HG02588 (cell line): Measurements from ENCODE around the gene ADGRE2.
"Not testable (repeated sequence)": the region's sequence is repeated elsewhere in the genome, so short reads cannot be mapped to it uniquely, and the experiment has no call there.

Experiments
- ATAC-seq: cut with Tn5 transposase; IDR thresholded peaks from one replicate; pipeline ENCODE4 v1.9.1; 2021; ENCODE audit warnings: mild to moderate bottlenecking, moderate library complexity; ENCODE audit not compliant: unreplicated experiment

The ADGRE2 gene

GRCh38 chr19:14780622-14781225 is 2.4 kb upstream of the ADGRE2 start:
- not testable (repeated sequence) for ATAC-seq

DNA sequence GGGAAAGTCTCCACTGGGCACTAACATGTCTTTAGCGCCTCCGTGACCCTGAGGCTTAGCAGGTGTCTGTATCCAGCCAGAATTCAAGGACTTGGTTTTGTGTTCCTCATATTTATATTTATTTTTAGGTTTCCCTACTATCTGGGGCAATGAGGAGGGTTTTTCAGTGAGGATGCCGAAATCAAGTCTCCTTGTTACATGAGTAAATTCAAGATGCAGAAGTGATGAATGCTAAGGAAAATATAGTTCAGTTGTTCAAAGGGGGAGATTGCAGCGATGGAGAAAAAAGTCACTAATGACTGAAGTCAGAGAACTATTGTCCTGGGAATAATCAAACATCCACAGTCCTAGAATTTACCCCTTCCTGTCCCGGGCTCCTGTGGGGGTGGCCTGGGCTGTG is 791 bp upstream of the ADGRE2 start:
- ATAC-seq = no peak

GRCh38 chr19:14777645-14778044 is 715 bp downstream of the ADGRE2 start:
- ATAC-seq = not testable (repeated sequence)

DNA sequence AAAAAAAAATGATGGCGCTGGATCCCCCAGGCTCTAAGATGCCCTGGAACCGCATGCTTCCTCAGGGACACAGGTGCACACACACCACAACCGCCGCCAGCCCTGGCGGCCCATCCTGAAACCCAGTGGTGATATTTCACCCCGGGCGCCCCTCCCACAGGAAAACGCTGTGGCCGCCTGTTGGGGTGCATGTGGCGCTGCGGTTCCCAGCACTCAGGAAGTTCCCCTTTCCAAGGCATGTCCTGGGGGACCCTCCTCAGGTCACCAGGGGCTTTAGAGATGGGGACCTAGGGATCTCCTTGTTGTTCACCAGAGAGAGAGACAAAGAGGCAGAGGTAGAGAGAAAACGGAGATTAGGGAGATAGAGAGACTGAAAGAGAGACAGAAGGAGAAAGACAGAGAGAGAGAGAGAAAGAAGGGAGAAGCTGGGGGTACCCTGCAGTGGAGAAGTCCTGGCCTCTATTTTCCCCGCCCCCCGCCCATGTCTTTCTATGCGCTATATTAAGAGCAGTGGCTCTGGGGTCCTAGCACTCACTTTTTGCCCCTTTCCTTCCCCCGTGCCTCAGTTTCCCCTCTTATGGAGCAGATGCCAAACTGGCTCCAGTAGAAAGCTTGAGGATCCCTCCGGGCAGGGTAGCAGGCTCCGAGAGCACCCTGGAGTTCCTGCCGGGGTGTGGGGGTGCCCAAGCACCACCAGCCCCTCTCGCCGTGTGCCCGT is 2.3 kb downstream of the ADGRE2 start:
- no peak for ATAC-seq

GRCh38 chr19:14775326-14775725 is 3.0 kb downstream of the ADGRE2 start:
- ATAC-seq = not testable (repeated sequence)

DNA sequence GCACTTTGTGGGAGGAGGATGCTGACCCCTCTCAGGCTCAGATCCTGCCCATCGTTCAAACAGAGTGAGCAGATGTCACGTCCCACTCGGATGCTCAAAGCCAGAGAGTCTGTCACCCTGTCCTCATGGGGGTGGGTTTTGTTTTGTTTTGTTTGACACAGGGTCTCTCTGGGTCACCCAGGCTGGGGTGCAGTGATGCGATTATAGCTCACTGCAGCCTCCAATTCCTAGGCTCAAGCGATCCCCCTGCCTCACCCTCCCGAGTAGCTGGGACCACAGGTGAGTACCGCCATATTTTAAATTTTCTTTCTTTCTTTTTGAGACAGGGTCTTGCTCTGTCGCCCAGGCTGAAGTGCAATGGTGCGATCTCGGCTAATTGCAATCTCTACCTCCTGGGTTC is 4.0 kb downstream of the ADGRE2 start:
- ATAC-seq = no peak

DNA sequence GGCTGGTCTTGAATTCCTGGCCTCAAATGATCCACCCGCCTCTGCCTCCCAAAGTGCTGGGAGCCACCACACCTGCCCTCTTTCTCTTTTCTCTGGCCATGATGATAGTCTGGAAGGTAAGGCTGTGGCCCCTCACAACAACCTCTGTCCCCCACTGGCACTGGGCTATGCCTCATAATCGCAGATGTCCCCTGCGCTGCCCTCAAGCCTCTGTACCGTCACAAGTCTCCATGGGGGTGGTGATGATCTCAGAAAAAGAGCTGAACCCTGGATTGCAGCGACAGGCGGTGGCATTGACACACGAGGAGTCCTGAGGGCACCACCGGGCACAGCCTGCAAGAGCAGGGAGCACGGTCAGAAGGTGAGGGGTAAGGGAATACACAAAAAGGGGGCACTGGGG is 4.6 kb downstream of the ADGRE2 start:
- ATAC-seq = not testable (repeated sequence)

GRCh38 chr19:14772995-14773394 is 5.4 kb downstream of the ADGRE2 start:
- no peak for ATAC-seq

- ATAC-seq = no peak
These were observed 5.9 kb downstream of the ADGRE2 start for GRCh38 chr19:14772467-14772866.

DNA sequence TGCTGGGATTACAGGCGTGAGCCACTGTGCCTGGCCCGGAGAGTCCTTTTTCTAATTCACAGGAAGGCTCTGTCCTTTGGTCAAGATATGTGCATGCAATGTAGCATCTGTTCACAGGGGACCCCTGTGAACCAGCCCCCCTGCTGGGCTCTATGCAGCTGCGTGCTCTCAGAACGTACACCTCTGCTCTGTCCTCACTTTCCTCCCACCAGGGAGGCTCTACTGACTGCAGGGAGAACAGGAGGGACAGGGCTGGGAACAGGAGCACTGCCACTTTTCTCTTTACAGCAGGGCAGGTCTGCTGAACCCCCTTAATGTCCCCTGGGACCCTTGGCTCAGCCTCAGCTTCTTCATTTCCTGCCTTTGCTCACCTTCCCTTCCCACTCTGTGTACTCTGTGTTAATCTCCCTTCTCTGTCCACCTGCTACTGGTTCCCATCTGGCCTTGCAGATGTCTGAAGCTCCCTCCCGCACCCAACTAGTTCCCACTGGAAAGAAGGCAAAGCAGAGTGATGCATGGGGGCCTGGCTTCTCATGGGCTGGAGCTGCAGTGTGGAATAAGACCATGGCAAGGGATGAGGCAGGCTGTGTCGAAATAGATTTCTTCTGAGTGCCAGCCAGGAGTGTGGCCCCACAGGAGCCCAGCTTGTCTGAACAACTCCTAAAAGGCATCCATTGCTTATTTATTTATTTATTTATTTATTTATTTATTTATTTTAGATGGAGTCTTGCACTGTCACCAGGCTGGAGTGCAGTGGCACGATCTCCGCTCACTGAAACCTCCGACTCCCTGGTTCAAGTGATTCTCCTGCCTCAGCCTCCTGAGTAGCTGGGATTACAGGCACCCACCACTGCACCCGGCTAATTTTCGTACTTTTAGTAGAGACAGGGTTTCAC is 7.2 kb downstream of the ADGRE2 start:
- no peak for ATAC-seq

DNA sequence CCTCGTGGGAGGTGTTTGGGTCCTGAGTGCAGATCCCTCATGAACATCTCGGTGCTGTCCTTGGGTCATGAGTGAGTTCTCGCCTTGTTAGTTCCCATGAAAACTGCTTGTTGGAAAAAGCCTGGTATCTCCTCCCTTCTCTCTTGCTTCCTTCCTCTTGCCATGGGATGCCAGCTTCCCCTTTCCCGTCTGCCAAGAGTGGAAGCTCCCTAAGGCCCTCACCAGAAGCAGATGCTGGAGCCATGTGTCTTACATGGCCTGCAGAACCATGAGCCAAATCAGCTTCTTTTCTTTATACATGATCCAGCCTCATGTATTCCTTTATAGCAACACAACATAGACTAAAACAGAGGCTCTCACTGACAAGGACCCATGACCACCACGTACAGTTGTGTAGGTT is 8.2 kb downstream of the ADGRE2 start:
- no peak for ATAC-seq

DNA sequence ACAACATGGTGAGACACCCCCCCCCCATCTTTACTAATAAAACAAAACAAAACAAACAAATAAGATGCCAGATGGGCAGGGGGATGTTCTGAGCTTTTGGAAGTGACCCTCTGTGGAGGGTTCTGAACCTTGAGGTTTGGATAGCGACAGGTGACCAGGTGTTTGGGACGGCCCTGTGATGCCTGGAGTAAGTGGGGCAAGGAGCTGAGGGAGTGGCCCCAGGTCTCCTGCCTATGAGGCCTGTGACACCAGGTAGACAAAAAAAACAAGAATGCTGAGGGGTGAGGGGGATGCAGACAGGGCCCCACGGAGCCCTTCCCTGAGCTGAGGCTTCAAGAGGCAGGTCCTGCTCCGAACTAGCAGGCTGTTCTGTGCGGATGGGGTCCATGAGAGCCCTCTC is 9.2 kb downstream of the ADGRE2 start:
- no peak for ATAC-seq

DNA sequence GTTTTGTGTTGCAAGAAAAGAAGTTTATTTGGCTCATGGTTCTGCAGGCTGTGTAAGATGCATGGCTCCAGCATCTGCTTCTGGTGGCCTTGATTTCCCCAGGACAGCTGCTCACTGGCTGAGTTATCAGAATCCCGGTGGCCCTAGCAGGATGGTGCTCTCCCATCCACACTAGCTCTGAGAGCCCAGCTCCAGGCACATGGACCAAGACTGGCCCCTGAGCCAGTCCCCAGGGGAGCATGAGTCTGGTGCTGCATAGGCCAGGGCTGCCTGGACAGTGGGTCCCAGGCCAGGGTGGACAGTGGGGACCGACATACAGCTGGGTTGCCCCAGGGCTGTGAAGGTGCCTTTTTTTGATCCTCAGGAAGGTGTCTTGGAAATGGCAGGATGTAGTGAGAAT is 10.4 kb downstream of the ADGRE2 start:
- no peak for ATAC-seq

- ATAC-seq = no peak
These were observed 10.8 kb downstream of the ADGRE2 start for GRCh38 chr19:14767466-14767971.

GRCh38 chr19:14765841-14766240 is 12.5 kb downstream of the ADGRE2 start:
- not testable (repeated sequence) for ATAC-seq

DNA sequence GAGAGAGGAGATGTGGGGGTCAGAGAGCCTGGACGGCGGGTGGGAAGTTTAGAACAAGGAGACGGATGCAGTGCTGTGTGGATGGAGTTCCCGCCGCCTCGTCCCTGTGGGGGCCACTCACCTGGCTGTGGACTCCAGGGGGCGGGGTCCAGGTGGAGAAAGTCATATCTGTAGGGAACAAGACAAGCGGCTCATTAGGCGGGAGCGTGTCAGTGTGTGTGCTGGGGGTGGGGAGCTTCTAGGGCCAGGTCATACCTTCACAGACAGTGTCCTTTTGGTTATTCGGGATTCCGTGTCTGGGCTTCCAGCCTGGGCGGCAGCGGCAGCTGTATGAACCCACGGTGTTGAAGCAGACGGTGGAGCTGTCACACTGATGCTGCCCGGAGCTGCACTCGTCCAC is 13.0 kb downstream of the ADGRE2 start:
- ATAC-seq = not testable (repeated sequence)

GRCh38 chr19:14764401-14764800 is 14.0 kb downstream of the ADGRE2 start:
- ATAC-seq = no peak

DNA sequence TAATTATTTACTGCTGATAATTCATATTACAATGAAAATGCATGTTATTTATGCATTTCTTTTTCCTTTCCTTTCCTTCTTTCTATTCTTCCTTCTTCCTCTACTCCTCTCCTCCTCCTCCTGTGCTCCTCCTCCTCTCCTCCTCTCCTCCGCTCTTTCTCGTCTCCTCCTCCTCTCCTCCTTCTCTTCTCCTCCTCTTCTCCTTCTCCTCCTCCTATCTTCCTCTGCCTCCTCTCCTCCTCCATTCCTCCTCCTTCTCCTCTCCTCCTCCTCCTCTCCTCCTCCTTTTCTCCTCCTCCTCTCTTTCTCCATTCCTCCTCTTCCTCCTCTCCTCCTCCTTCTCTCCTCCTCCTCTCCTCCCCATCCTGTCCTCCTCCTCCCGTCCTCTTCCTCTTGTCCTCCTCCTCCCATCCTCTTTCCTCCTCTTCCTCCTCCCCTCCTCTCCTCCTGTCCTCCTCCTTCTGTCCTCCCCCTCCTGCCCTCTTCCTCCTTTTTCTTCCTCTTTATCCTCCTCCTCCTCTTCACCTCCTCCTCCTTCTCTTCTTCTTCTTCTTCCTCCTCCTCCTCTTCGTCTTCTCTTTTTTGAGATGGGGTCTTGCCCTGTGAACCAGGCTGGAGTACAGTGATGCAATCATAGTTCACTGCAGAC is 14.7 kb downstream of the ADGRE2 start:
- no peak for ATAC-seq

GRCh38 chr19:14762111-14762510 is 16.2 kb downstream of the ADGRE2 start:
- ATAC-seq = no peak

DNA sequence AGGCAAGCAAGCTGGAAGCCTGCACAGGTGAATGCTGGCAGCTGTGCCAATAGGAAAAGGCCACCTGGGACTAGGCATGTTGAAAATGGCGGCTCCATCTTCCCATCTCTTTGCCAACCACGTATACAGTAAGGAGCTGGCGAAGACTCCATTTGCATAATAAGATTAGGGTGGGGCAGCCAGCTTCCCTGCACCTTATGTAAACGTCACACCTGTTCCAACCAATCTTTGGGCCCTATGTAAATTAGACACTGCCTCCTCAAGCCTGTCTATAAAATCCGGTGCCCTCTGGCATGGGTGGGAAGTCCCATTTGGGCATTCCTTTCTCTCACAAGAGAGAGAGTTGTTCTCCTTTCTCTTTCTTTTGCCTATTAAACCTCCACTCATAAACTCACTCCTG is 16.8 kb downstream of the ADGRE2 start:
- no peak for ATAC-seq

GRCh38 chr19:14758816-14759215 is 19.5 kb downstream of the ADGRE2 start:
- ATAC-seq = no peak
